RPMI8226 (cell line): ENCODE results near the gene OVAAL.
A peak's percentile ranks its signal among the peaks of the same experiment; 100 is the strongest.

Experiments used
- DNase-seq: peaks from one replicate; pipeline ENCODE4 v3.0.0-alpha.2; 2015

Gene OVAAL

DNA sequence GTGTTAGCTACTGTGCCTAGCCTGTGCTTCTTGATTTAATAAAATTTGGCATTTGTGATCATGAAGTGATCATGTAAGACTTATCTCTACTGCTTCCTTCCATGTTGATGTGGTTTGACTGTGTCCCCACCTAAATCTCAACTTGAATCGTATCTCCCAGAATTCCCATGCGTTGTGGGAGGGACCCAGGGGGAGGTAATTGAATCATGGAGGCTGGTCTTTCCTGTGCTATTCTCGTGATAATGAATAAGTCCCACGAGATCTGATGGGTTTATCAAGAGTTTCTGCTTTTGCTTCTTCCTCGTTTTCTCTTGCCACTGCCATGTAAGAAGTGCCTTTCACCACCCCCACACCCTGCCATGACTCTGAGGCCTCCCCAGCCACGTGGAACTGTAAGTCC lies at the start of gene OVAAL:
Gene OVAAL (plus strand): TSS at position 301 of the 400 bp plus-strand sequence.
- no peak for DNase-seq

DNA sequence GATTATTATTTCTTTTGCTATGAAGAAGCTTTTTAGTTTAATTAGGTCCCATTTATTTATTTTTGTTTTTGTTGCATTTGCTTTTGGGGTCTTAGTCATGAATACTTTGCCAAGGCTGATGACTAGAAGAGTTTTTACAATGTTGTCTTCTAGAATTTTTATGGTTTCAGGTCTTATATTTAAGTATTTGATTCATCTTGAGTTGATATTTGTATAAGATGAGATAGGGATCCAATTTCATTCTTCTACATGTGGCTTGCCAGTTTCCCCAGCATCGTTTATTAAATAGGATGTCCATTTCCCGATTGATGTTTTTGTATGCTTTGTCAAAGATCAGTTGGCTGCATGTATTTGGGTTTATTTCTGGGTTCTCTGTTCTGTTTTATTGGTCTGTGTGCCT lies 47.9 kb upstream of the OVAAL start:
- DNase-seq, result no peak

DNA sequence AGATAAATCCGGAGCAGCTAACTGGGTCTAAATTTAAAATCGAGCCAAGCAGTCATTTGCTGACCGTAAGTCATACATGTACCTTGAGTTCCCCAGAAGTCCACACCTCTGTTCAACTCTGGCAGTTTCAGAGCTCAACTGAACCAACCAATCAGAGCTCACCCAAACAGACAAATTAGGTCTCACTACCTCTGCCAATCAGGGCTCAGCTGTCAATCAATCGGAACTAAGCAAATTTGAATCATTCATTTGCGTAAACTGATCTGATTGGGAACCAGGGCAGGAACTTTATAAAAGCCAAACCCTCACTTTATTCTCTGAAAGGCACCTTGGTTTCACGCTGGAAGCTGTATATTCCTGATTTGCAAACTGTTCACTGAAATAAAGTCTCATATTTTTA lies 45.2 kb upstream of the OVAAL start:
- no peak for DNase-seq

DNA sequence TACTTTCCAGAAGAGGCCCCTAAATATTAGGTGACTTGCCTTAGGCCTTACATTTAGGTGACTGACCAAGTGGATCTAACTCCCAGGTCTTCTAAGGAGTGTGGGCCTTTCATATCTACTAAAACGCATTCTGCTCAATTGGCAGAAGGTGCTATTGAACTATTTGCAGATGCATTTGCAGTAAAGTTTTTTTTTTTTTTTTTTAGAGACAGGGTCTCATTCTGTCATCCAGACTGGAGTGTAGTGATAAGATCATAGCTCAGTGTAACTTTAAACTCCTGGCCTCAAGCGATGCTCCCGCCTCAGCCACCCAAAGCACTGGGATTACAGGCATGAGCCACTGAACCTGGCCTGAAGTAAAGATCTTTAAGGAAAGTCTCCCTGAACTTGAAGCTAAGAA lies 43.4 kb upstream of the OVAAL start:
- DNase-seq, result no peak

DNA sequence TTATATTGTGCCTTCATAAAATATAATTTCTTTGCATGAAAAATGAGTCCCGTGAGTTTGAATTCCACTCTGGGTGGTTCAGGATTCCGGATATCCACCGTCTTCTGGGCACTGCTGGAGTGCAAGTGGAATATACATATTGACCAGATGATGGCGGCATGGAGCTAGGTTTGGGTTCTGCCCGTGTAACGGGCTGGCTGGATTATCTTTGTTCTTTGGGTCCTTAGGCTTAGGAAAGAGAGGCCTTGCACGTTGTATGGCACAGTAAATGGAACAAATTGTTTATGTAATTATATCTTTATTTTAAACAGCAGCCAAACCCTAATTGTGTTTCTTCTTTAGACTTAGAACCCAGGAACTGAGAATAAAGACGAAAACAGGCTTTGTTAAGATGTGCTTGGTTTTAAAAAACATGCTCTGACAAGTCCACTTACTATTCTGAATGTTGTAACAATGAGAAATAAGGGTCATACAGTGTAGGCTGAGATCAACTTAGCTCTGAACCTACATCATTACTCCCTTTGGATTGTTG lies 42.8 kb upstream of the OVAAL start:
- peak; percentile 77 for DNase-seq

DNA sequence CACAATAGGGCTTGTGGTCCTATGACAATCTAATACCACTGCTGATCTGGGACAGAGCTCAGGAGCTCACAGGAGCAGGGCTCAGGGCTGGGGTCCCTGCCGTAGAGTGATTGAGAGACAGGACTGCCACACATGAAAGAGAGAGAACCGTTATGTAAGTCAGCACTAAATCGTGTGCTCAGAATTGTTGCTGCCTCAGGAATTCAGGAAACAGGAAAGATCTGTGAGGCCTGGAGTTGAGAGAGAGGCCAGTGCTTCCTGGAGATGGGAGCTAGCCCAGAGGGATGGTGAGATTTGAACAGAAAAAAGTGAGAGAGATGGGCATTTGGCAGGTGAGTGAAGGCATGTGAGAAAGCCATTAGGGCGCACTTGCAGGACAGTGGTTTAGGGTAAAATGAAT lies 38.9 kb upstream of the OVAAL start:
- no peak for DNase-seq

DNA sequence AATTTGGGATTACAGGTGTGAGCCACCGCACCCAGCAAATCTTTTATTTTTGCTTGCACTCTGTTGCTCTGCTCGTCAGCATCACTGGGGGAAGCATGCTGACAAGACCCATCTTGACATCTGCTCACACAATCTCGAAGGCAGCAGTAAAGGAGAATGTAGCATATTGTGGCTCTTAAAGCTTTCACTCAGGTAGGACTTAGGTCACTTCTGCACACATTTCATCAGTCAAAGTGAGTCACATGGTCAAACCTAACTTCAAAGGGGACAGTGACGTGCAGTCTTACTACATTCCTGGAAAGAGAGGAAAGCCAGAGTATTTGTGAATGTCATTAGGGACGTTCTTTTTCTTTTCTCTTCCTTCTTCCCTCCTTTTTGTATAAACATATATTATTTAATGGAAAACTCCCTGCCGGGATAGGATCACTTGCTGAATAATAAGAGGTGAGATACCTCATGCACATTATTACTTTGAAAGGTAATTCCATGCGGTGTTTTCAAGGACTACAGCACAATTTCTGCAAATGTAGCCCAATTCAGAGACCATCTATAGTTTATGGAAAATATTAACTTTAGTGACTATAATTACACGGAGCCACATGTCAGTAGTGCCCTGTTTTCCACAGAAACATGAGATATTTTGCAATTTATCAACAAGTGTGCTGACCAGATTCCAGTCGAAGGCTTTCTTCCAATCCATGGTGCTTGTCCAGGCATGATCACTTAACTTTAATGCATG lies 37.1 kb upstream of the OVAAL start:
- DNase-seq, result no peak

DNA sequence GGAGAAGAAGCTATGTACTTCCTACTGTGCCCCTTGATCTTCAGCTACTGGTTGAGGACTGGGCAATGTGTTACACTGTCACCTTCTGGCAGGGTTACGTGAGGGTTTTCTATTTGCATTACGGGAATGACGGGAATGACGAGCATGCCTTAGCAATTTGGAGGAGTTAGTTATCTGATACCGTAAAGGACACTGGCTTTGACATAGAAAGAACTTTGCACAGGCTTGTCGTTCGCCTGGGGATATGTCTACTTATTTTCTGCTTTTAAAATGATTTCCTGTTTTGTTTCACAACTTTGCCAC lies 36.6 kb upstream of the OVAAL start:
- DNase-seq, result no peak

DNA sequence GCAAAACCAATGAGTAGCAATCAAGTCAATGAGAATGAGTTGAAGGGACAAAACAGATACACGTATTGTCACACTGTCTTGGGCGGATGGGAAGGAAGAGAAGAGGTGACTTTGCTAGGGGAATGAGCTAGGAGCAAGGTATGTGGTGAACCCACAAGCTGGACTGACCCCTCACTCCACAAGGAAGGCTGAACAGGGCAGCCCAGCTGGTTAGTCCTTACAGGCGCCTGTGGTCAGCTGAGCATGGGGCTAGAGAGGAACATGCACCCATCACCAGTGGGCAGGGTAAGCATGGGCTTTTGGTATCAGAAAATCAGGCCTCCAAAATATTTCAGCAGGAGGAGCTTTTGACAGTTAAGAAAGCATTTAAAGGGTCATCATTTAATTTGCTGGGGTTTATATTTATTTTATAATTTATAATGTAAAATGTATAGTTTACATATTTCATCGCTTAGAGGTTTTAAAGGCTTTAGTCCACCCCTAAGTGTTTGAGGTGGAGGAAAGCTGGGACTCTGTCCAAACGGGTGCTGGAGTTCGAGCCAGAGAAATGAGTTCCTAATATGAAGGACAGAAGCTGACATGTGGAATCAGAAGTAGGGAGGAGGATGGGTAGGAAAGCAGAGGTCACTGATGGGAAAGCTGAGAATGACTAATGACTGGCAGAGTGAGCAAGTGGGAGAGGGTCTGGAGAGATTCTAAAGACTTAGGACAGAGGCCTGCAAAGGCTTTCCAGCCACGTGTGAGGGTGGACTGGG lies 34.4 kb upstream of the OVAAL start:
- no peak for DNase-seq

DNA sequence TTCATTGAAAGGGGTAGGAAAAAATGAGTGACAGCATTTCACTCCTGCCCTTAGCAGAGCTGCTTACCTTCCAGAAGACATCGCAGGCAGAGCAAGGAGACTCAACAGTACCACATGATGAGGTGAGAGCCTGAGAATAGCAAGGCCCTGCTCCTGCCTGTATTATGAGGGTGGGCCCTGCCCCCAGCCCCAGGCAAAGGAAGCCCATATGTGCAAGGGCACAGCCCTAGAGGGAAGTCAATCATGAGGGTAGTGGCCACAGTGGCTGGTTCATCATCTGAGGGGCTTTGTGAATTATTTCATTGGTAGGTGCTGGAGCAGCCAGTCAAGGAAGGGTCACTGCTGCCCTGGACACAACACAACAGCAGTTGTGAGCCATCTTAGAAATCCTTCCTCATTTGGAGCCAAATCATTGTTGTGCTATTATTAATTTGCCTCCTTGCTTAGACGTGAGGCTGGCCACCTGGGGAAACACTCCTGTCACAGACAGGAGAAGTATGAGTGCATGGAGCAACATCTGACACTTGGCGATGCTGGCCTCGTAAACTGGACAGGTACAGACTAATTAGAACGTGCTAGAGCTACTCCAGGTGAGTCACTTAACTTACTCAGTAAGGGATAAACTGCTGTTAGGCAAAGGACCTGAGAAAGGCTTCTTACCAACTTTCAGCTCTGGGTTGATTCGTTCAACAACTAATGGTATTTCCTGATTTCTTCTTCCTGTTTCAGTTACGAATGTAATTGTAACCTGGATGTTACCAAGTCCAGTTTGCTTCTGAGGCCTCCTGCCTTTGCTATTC lies 33.6 kb upstream of the OVAAL start:
- DNase-seq, result no peak

DNA sequence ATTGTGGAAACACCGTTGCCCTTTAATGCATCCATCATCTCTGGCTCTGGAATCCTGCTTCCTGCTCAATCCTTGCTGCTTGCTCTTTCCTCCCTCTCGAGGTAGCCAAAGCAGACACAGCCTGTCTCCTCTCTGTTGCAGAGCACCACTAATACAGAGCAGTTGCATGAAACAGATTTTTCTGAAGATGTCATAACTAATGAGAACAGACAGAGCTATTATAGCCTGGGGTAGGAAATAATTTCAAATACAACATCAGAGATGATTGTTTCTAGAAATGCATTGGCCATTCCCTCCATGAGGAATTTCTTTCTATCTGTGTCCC lies 33.1 kb upstream of the OVAAL start:
- DNase-seq, result no peak

DNA sequence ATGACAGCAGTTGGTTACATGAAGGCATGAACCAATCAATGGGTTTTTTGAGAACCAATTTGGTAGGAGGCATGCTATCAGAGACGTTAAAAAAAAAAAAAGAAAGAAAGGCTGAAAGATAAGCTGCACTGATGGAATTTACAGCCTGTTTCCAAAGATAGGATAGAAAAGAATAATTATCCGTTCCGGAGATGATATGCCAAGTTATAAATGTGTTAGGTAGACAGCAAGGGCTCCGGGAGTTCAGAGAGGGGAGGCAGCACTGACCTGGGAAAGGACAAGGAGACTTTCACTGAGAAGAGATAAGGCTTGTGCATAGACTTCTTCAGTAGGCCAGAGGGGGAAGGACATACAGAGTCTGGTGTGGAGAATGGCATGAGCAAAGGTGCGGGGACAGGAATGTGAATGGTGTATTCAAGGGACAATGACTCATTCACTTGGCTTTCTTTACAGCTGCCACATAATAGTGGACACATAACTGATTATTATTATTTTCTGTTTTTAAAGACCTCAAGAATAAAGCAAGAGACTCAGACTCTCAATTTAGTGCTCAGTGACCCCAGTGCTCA lies 31.6 kb upstream of the OVAAL start:
- no peak for DNase-seq

DNA sequence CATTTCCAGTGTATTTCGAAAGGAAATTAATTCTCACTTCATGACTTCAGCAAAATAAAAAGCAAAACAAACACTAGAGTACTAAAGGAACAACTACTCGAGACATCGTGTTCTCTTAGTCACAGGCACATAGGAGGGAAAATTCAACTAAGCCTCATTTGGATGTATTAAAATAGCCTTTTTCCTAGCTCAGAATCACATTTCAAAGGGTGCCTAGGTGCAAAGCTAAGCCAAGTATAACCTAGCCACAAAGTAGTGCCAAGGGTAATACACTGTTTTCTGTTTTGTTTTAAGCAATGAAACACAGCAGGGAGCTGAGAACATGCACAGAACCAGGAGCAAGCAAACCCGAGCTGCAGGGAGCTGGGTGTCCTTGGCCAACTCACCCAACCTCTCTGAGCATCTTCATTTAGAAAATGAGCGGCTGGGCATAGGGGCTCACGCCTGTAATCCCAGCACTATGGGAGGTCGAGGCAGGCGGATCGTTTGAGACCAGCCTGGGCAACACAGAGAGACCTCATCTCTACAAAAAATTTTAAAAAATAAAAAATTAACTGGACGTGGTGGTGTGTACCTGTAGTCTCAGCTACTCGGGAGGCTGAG lies 29.8 kb upstream of the OVAAL start:
- DNase-seq, result no peak

DNA sequence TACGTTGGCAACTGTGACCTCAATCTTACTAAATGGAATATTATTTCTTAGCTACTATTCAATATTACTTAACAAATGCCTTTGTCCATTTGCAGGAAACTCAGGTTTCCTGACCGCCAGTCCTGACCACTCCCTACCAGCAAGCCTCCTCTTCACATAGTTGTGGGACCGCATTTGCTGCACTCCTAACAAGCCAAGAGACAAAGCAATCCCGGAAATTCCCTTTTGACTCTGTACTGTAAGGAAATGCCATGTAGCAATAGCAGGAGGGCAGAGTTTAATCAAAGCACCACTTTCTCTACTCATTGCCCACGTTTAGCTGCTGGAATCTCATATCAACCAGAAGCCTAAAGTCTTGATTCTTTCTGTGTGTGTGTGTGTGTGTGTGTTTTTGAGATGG lies 28.3 kb upstream of the OVAAL start:
- no peak for DNase-seq

DNA sequence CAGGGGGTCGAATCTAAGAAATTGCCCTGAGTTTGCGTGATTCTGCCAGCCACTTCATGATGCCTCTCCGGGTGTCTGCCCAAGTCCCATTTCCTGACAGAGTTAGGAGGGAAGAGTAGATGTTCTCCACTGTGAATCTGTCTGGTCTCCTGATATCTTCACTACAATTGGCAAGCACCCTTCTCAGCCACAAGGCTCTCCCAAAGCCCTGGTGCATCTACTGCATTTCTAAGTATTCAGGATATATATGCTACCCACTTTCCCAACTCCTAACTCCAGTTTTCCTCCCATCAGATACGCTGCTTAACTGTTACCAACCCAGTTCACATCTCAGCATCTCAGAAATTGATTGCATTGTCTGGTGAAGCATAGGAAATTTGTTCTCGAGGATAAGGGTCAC lies 25.9 kb upstream of the OVAAL start:
- DNase-seq, result no peak

DNA sequence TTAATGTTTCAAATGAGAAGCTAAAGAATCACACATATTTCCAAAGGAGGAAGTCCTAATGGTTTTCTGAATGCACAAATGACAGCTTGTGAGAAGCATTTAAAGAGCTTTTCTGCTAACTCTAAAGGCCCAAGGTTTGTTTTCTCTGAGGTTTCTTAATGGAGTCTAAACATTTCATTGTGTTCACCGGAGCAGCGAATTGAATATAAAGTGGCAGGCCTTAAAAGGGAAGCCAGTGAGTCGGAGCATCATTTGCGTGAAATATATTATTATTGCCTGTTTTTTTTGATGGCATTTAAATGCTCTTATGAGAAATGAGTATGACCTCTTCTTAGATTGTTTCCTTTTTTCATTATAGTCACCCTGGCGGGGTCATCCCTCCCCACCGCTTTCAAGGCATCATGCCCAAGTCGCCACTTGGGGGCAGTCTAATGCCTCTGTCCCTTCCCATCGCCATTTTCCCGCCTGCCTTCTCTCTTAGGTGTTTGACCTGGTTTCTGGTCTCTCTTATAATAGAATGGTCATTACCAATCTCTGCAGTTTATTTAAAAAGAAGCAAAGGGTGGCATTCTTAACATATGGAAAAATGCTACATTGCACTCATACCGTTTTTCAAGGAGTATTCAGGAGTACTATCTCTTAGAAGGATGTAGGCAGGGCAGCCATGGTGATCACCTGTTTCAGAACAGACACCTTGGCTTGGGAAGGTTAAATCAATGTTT lies 25.3 kb upstream of the OVAAL start:
- DNase-seq, result peak; percentile 84

DNA sequence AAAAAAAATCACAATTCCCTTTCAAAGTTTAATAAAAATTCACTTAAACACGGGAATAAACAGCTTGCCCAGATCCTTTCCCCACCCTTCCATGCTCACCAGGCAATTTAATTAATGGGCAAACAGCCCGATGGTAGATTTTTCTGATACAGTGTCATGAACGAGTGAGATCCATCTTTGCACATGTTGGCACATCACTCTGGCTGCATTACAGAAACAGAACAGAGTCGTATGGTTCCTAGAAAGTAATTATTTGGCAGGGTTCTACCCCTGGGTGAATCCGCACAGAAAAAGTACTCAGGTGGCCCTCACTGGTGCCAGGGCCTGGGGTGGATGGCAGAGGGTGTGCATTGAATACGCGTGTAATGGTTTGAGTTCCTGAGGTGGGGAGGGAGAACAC lies 24.6 kb upstream of the OVAAL start:
- no peak for DNase-seq

DNA sequence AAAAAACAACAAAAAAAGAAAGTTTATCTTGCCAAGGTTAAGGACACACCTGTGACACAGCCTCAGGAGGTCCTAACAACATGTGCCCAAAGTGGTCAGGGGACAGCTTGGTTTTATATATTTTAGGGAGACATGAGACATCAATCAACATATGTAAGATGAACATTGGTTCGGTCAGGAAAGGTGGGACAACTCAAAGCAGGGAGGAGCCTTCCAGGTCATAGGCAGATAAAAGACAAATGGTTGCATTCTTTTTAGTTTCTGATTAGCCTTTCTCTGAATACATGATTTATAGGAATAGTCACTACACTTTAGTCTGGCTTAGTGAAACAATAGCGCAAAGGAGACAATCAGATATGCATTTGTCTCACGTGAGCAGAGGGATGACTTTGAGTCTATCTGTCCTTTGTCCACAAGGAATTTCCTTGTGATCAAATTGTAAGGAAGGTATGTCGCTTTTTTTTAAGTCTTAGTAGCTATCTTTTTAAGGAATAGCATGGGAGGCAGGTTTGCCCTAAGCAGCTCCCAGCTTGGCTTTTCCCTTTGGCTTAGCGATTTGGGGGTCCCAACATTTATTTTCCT lies 23.3 kb upstream of the OVAAL start:
- DNase-seq, result no peak

DNA sequence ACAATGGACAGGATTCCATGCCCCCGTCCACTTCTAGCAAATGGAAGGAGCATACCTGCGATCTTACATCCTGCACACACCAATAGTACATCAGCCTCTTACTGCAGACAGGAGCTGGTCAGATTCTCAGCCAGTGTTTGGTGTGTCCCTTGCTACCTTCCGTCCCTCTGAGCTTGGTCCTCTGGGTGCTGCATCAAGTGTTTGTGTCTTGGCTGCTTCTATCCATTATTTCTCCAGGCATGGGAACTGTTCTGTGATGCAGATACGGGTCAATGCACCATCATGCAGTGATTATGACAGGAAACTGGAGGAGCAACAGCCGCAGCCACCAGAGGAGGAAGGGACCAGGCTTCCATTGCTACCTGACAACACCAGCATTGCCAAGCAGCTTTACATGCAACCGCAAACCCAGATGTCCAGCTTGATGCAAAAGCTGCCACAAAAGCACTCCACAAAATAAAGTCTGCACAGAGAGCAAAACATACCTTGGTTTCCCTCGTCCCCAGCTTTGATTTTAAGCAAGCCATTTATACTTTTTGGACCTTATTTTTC lies 21.9 kb upstream of the OVAAL start:
- DNase-seq, result no peak

DNA sequence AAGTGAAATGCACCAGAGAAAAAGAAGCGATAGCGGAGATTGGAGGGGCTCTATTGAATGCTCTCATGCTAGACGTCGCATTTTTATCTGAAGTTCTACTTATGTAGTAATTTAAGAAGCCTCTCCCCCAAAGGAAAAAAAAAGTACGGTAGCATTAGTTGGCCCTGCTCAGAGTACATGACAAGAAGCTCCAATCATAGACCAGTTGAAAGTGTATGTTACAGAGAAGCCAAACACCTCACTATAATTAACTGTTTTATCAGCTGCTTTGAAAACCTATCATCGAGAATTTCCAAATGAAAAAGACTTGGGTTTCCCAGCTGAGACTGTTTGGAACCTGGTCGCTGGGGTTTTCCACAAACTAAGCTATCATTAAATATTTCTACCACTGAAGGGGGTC lies 19.6 kb upstream of the OVAAL start:
- DNase-seq, result no peak

DNA sequence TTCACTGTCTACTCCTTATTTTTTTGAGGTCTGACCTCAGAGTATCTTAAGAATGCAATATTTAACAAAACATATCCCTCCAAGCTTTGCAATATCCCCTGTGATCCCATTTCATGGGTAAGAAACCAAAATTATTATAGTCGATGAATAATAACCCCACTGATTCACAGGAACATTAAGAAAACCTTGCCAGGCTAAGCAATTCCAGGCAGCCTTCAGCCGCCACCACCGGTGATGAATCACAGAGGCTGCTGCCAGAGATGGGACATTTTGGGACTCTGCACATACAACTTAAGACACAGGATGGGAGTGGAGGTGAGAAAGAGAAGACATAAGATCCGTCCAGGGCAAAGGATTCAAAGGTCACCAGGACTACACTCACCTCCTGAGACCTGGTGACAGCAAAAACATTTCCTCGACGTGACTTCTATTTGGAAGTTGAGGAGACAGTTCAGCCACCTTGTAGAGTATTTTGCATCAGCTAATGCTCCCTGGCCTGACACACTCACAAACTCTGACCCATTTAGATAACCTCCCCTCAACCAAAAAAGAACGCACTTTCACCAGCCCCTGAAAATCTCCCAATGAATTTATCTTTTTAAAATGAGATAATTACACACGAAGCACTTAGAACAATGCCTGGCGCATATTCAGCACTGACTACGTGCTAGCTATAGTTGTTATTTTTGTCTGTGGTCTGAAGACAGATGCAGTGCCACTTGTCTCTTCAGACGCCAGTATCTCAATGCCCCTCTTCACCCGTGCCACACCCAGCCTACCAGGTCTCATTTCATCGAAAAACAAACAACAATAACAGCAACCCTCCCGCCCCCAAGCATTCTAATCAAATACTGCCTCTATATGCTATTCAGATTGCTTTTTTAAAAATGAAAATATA lies 17.8 kb upstream of the OVAAL start:
- no peak for DNase-seq
